Progenitor cell of endocrine pancreas (in vitro differentiated cells): ENCODE measurements around the gene CLEC7A. TPM values are rescaled to one million over a fixed set of nuclear protein-coding genes. Genes with fewer than 3 reads are reported as not detected.

ENCODE experiments used
- DNase-seq: peaks from one replicate; pipeline ENCODE4 v3.0.0; 2021; ENCODE audit warnings: low spot score; ENCODE audit not compliant: unreplicated experiment
- H3K27ac Mint-ChIP-seq: 2 replicates; pipeline ENCODE4 v1.8.0; 2021; ENCODE audit warnings: mild to moderate bottlenecking, moderate library complexity, mixed read lengths
- H3K27me3 Mint-ChIP-seq: 2 replicates; pipeline ENCODE4 v1.8.0; 2021; ENCODE audit warnings: mixed read lengths
- H3K36me3 Mint-ChIP-seq: 2 replicates; pipeline ENCODE4 v1.8.0; 2022; ENCODE audit warnings: mixed read lengths; ENCODE audit not compliant: insufficient read depth
- H3K4me1 Mint-ChIP-seq: 2 replicates; pipeline ENCODE4 v1.8.0; 2021; ENCODE audit warnings: low read depth, mixed read lengths
- H3K4me3 Mint-ChIP-seq: 2 replicates; pipeline ENCODE4 v1.8.0; 2021; ENCODE audit warnings: low read depth, mild to moderate bottlenecking, moderate library complexity, mixed read lengths
- H3K9me3 Mint-ChIP-seq: 2 replicates; pipeline ENCODE4 v1.8.0; 2021; ENCODE audit warnings: low read depth, mixed read lengths
- CTCF ChIP-seq: fragments of 200-600 bp; sonication (generic); IDR thresholded peaks from one replicate; pipeline ENCODE4 v1.5.0; 2021; ENCODE audit warnings: antibody characterized with exemption, mild to moderate bottlenecking; ENCODE audit not compliant: unreplicated experiment
- total RNA-seq: library from RNA; stranded (reverse); gene quantifications from 2 replicates; pipeline ENCODE4 v1.2.1, GENCODE V29; 2021

CLEC7A gene
- total RNA-seq, 1 donor from 2014 or later: not detected

- DNase-seq: no peak
- Mint-ChIP-seq H3K9me3 (peaks cover 3% of the 10 kb centered on the region), H3K27me3 (peaks cover 12% of the 10 kb centered on the region), H3K4me3 (no peak overlapping the region), H3K27ac (no peak overlapping the region), H3K4me1 (no peaks in the 10 kb centered on the region), H3K36me3 (no peaks in the 10 kb centered on the region)
- TF ChIP-seq CTCF: no peak
Measured at GRCh38 chr12:10163084-10163483, 33.1 kb upstream of the CLEC7A start.

GRCh38 chr12:10160617-10161385 is 30.8 kb upstream of the CLEC7A start:
- Mint-ChIP-seq H3K36me3 (no peaks in the 10 kb centered on the region), H3K9me3 (peaks cover 5% of the 10 kb centered on the region), H3K4me1 (no peaks in the 10 kb centered on the region), H3K27ac (no peak overlapping the region), H3K27me3 (peaks cover 12% of the 10 kb centered on the region), H3K4me3 (no peak overlapping the region)
- no peak for TF ChIP-seq CTCF
- no peak for DNase-seq

DNA sequence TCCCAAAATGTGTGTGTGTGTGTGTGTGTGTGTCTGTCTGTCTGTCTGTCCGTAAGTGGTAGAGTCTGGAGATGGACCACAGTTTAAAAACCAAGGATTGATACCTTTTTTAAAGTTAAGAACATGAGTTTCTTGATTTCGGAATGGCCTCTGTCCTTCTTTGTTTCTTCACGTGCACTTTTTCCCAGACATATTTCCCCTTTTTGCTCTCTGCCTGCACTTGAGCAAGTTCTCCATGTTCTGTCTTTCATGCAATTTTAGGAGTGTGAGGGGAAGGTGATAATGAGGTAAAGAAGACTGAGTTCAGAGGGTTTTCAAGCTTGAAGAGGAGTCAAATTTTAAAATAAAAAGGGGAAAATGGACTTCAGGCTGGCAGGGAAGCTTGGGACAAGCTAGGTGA is 29.3 kb upstream of the CLEC7A start:
- Mint-ChIP-seq H3K27me3 (peaks cover 12% of the 10 kb centered on the region), H3K36me3 (no peaks in the 10 kb centered on the region), H3K27ac (no peak overlapping the region), H3K9me3 (peaks cover 5% of the 10 kb centered on the region), H3K4me1 (peaks cover under 1% of the 10 kb centered on the region), H3K4me3 (no peak overlapping the region)
- TF ChIP-seq CTCF: no peak
- no peak for DNase-seq

DNA sequence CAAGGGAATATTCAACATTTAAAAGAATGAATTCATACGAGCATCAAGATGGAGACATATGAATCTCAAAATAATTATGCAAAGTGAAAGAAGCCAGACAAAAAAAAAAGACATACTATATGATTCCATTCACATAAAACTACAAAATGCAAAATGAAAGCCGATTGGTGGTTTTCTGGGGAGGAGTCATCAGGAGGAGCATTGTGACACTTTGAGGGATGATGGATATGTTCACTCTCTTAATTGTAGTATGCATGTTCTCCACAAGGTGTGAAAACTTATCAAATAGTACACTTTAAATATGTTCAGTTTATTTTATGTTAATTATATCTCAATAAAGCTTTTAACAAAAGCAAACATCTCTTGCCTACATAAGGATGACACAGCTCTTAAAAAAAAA is 28.4 kb upstream of the CLEC7A start:
- H3K36me3 Mint-ChIP-seq: no peaks in the 10 kb centered on the region
- peaks cover 5% of the 10 kb centered on the region for H3K9me3 Mint-ChIP-seq
- no peak overlapping the region for H3K4me3 Mint-ChIP-seq
- H3K4me1 Mint-ChIP-seq: peaks cover 7% of the 10 kb centered on the region
- DNase-seq: no peak
- H3K27ac Mint-ChIP-seq: no peak overlapping the region
- peak; percentile 17 for TF ChIP-seq CTCF
- H3K27me3 Mint-ChIP-seq: peaks cover 12% of the 10 kb centered on the region

- no peak for DNase-seq
- peaks cover 7% of the 10 kb centered on the region for H3K4me1 Mint-ChIP-seq
- H3K27me3 Mint-ChIP-seq: peaks cover 12% of the 10 kb centered on the region
- no peak for TF ChIP-seq CTCF
- no peak overlapping the region for H3K4me3 Mint-ChIP-seq
- peaks cover 5% of the 10 kb centered on the region for H3K9me3 Mint-ChIP-seq
- H3K36me3 Mint-ChIP-seq: no peaks in the 10 kb centered on the region
- H3K27ac Mint-ChIP-seq: no peak overlapping the region
Measured at GRCh38 chr12:10155966-10156365, 26.0 kb upstream of the CLEC7A start.
